ENCODE measurements around the gene WDR43.

The WDR43 gene

DNA sequence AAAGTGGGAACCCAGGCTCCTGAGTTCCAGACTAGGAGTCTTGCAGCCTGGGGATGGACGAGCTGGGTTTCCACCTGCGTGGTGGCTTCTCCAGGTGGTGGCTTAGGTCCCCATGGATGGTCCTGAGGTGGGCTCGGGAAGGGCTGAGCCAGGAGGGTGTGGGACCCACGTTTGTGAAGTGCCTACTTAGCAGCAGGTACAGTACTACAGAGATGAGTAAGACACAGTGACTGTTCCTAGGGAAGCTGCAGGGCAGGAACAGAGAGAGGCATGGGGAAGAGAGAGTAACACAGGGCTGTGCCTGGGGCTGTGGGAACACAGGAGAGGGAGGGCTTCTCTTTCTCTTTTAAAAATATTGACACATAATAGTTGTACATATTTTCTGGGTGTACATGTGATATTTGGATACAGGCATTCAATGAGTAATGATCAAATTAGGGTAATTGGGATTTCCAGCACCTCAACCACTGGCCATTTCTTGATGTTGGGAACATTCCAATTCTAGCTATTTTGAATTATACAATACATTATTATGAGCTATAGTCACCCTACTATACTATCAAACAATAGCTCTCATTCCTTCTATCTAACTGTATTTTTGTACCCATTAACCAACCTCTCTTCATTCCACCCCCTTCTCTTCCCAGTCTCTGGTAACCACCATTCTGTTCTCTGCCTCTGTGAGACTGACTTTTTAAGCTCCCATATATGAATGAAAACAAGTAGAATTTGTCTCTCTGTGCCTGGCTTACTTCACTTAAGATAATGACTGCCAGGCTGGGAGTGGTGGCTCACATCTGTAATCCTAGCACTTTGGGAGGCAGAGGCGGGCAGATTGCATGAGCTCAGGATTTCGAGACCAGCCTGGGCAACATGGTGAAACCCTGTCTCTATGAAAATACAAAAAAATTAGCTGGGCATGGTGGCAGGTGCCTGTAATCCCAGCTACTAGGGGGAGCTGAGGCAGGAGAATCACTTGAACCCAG, 101.6 kb downstream of the WDR43 start:
- no peak overlapping the region for H3K4me3 ChIP-seq (ENCODE audit: low read depth, low read length)
- TF ChIP-seq, protein P1, sequence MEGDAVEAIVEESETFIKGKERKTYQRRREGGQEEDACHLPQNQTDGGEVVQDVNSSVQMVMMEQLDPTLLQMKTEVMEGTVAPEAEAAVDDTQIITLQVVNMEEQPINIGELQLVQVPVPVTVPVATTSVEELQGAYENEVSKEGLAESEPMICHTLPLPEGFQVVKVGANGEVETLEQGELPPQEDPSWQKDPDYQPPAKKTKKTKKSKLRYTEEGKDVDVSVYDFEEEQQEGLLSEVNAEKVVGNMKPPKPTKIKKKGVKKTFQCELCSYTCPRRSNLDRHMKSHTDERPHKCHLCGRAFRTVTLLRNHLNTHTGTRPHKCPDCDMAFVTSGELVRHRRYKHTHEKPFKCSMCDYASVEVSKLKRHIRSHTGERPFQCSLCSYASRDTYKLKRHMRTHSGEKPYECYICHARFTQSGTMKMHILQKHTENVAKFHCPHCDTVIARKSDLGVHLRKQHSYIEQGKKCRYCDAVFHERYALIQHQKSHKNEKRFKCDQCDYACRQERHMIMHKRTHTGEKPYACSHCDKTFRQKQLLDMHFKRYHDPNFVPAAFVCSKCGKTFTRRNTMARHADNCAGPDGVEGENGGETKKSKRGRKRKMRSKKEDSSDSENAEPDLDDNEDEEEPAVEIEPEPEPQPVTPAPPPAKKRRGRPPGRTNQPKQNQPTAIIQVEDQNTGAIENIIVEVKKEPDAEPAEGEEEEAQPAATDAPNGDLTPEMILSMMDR (IDR thresholded peaks at IDR 0.05; ENCODE audit: insufficient read depth, low read depth, low read length, missing control alignments) = no peak
- DNase-seq (ENCODE audit: low read depth) = no peak

DNA sequence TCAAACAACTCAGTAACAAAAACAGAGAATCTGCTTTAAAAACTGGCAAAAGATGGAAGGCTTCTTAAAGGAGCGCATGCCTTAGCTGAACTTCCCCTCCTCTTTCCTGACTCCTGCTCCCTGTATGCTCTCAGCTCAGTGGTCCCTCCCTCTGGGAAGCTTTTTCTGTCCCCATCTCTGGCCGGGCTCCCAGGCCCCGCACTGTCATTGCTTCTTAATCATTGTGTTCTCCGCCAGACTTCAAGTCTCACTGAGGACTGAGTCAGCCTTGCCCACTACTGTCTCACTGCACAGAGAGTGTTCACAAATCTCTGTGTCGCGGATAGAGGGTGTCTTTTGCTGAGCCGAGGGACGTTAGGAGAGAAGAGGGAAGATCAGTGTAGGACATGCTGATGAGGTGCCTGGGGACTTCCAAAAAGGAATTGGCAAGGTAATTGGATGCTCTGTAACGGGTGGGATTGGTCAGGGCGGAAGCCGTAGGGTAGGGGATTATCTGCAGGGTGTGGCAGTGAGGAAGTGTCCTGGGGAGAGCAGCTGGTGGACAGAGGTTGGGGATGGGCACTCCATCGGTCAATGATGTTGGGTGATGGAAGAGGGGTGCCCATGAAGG, 102.9 kb downstream of the WDR43 start:
- no peak overlapping the region for H3K4me3 ChIP-seq (ENCODE audit: low read depth, low read length)
- DNase-seq (ENCODE audit: low read depth) = no peak
- TF ChIP-seq, protein P1 (IDR thresholded peaks at IDR 0.05; ENCODE audit: insufficient read depth, low read depth, low read length, missing control alignments) = no peak
